H9 (cell line): Measurements from ENCODE around the gene COX8C. TPM values are rescaled to one million over a fixed set of nuclear protein-coding genes. Genes with fewer than 3 reads are reported as not detected.

ENCODE experiments used
- DNase-seq: peaks from one replicate; pipeline ENCODE4 v3.0.0-alpha.2; 2017
- H2AFZ ChIP-seq: one replicate; pipeline ENCODE4 v1.6.1; 2013; ENCODE audit warnings: mild to moderate bottlenecking, low read length, control low read depth, moderate library complexity
- H2AK5ac ChIP-seq: 2 replicates; pipeline ENCODE4 v1.6.1; 2013; ENCODE audit warnings: low read length, control low read depth, mixed read lengths; ENCODE audit not compliant: insufficient read length
- H2BK120ac ChIP-seq: one replicate; pipeline ENCODE4 v1.6.1; 2013; ENCODE audit warnings: low read depth, mild to moderate bottlenecking, low read length, control low read depth, inconsistent platforms; ENCODE audit not compliant: poor library complexity, severe bottlenecking
- H2BK12ac ChIP-seq: 2 replicates; pipeline ENCODE4 v1.6.1; 2013; ENCODE audit warnings: low read length, control low read depth, mixed read lengths, low read depth; ENCODE audit not compliant: insufficient read length
- H2BK15ac ChIP-seq: 2 replicates; pipeline ENCODE4 v1.6.1; 2013; ENCODE audit warnings: low read depth, low read length, control low read depth
- H2BK20ac ChIP-seq: one replicate; pipeline ENCODE4 v1.6.1; 2013; ENCODE audit warnings: low read depth, mild to moderate bottlenecking, low read length, control low read depth, inconsistent platforms; ENCODE audit not compliant: poor library complexity, severe bottlenecking
- H2BK5ac ChIP-seq: 2 replicates; pipeline ENCODE4 v1.6.1; 2013; ENCODE audit warnings: low read length, control low read depth, mixed read lengths; ENCODE audit not compliant: insufficient read length
- H3K14ac ChIP-seq: 2 replicates; pipeline ENCODE4 v1.6.1; 2013; ENCODE audit warnings: low read length, control low read depth; ENCODE audit not compliant: insufficient read depth
- H3K18ac ChIP-seq: 2 replicates; pipeline ENCODE4 v1.6.1; 2013; ENCODE audit warnings: low read depth, mild to moderate bottlenecking, mixed read lengths, low read length, control low read depth; ENCODE audit not compliant: insufficient read length
- H3K23ac ChIP-seq: 2 replicates; pipeline ENCODE4 v1.6.1; 2013; ENCODE audit warnings: low read length, control low read depth, mixed read lengths, low read depth; ENCODE audit not compliant: insufficient read length
- H3K23me2 ChIP-seq: 2 replicates; pipeline ENCODE4 v1.6.1; 2013; ENCODE audit warnings: low read depth, mild to moderate bottlenecking, mixed read lengths, low read length, control low read depth; ENCODE audit not compliant: insufficient read length, poor library complexity, severe bottlenecking
- H3K27ac ChIP-seq: 2 replicates; pipeline ENCODE4 v1.5.1; 2013; ENCODE audit warnings: low read length, control low read depth, mixed read lengths, low read depth; ENCODE audit not compliant: insufficient read length
- H3K27me3 ChIP-seq: 2 replicates; pipeline ENCODE4 v1.6.1; 2013; ENCODE audit warnings: low read length, control low read depth, inconsistent platforms; ENCODE audit not compliant: insufficient read depth
- H3K4ac ChIP-seq: 2 replicates; pipeline ENCODE4 v1.6.1; 2013; ENCODE audit warnings: low read depth, mild to moderate bottlenecking, control low read depth, inconsistent platforms, low read length, moderate library complexity
- H3K4me1 ChIP-seq: 2 replicates; pipeline ENCODE4 v1.6.1; 2013; ENCODE audit warnings: low read length, control low read depth, inconsistent platforms; ENCODE audit not compliant: insufficient read depth
- H3K4me2 ChIP-seq: 2 replicates; pipeline ENCODE4 v1.6.1; 2013; ENCODE audit warnings: low read length, control low read depth, mixed read lengths; ENCODE audit not compliant: insufficient read length, insufficient read depth
- H3K56ac ChIP-seq: 2 replicates; pipeline ENCODE4 v1.6.1; 2013; ENCODE audit warnings: low read depth, mild to moderate bottlenecking, mixed read lengths, low read length, control low read depth; ENCODE audit not compliant: insufficient read length
- H3K79me1 ChIP-seq: 2 replicates; pipeline ENCODE4 v1.6.1; 2013; ENCODE audit warnings: low read depth, mild to moderate bottlenecking, moderate library complexity, low read length, control low read depth, inconsistent platforms; ENCODE audit not compliant: insufficient read depth, poor library complexity, severe bottlenecking
- H3K79me2 ChIP-seq: 2 replicates; pipeline ENCODE4 v1.6.1; 2013; ENCODE audit warnings: low read length, control low read depth, inconsistent platforms; ENCODE audit not compliant: insufficient read depth
- H3K9ac ChIP-seq: 2 replicates; pipeline ENCODE4 v1.6.1; 2013; ENCODE audit warnings: low read length, control low read depth, mixed read lengths; ENCODE audit not compliant: insufficient read length; ENCODE audit errors: extremely low read depth
- H3K9me3 ChIP-seq: one replicate; pipeline ENCODE4 v1.6.1; 2013; ENCODE audit warnings: low read depth, low read length, inconsistent platforms; ENCODE audit not compliant: control insufficient read depth
- H3T11ph ChIP-seq: one replicate; pipeline ENCODE4 v1.6.1; 2013; ENCODE audit warnings: mild to moderate bottlenecking, low read length, control low read depth, inconsistent platforms
- H4K20me1 ChIP-seq: one replicate; pipeline ENCODE4 v1.6.1; 2013; ENCODE audit not compliant: control insufficient read depth, insufficient read length, insufficient read depth
- H4K5ac ChIP-seq: 2 replicates; pipeline ENCODE4 v1.6.1; 2013; ENCODE audit warnings: low read depth, mild to moderate bottlenecking, mixed read lengths, low read length, control low read depth; ENCODE audit not compliant: insufficient read length
- H4K8ac ChIP-seq: replicated peaks from 2 replicates; pipeline ENCODE4 v1.6.1; 2013; ENCODE audit warnings: low read length, control low read depth, mixed read lengths, low read depth; ENCODE audit not compliant: insufficient read length
- H4K91ac ChIP-seq: 2 replicates; pipeline ENCODE4 v1.6.1; 2013; ENCODE audit warnings: low read depth, mild to moderate bottlenecking, moderate library complexity, mixed read lengths, low read length, control low read depth; ENCODE audit not compliant: insufficient read length
- H3K27ac Mint-ChIP-seq, 3 experiments: 2 replicates in 2 of 3; 3 replicates in 1 of 3; pipeline ENCODE4 v1.8.0; 2020 to 2021; ENCODE audit warnings: mixed read lengths in 3 of 3, mild to moderate bottlenecking in 1 of 3, moderate library complexity in 1 of 3
- H3K27me3 Mint-ChIP-seq: 2 replicates; pipeline ENCODE4 v1.8.0; 2021; ENCODE audit warnings: low read depth, mild to moderate bottlenecking, moderate library complexity, mixed read lengths
- H3K36me3 Mint-ChIP-seq, 3 experiments: 2 replicates in 2 of 3; 3 replicates in 1 of 3; pipeline ENCODE4 v1.8.0; 2020 to 2021; ENCODE audit warnings: low read depth in 3 of 3, mixed read lengths in 3 of 3; ENCODE audit not compliant: insufficient read depth in 1 of 3
- H3K4me1 Mint-ChIP-seq, 2 experiments: 2 replicates each; pipeline ENCODE4 v1.8.0; 2020; ENCODE audit warnings: mixed read lengths in 2 of 2
- H3K4me3 Mint-ChIP-seq, 2 experiments: 2 replicates in 1 of 2; 3 replicates in 1 of 2; pipeline ENCODE4 v1.8.0; 2020 to 2021; ENCODE audit warnings: mild to moderate bottlenecking in 2 of 2, mixed read lengths in 2 of 2, moderate library complexity in 1 of 2
- H3K9me3 Mint-ChIP-seq, 2 experiments: 2 replicates in 1 of 2; 3 replicates in 1 of 2; pipeline ENCODE4 v1.8.0; 2020; ENCODE audit warnings: mild to moderate bottlenecking in 2 of 2, mixed read lengths in 2 of 2, moderate library complexity in 1 of 2
- CTCF ChIP-seq: fragments of 200-600 bp; sonication (generic); conservative IDR thresholded peaks from 3 replicates; pipeline ENCODE4 v1.8.0; 2021; ENCODE audit warnings: antibody characterized with exemption, mild to moderate bottlenecking
- WGBS: extraction: QIAGEN DNeasy Blood & Tissue Kit; methylation state at CpG from one replicate; pipeline ENCODE4 v1.1.7; 2013; ENCODE audit warnings: missing lambda C conversion rate, low lambda C conversion rate, mixed read lengths; ENCODE audit not compliant: insufficient read length; ENCODE audit errors: extremely low coverage; 5-methylcytosine and 5-hydroxymethylcytosine counted together
- total RNA-seq: library from RNA; stranded (reverse); gene quantifications from 2 replicates; pipeline ENCODE4 v1.2.1, GENCODE V29; 2021

The COX8C gene
- total RNA-seq, 1 experiment from 2014 or later = not detected

- no peak for TF ChIP-seq CTCF
- no peak overlapping the region for H2BK120ac ChIP-seq
- H3K23ac ChIP-seq = no peak overlapping the region
- peaks cover 2% of the 10 kb centered on the region for H3K23me2 ChIP-seq
- no peak overlapping the region for H3K18ac ChIP-seq
- no peak overlapping the region for H3T11ph ChIP-seq
- DNase-seq = no peak
- H3K4me1 ChIP-seq = peaks cover 2% of the 10 kb centered on the region; the same call in 1 of the 2 replicates
- peaks cover 0 to 8% (median 0%) of the 10 kb centered on the region in 3 experiments; a peak in 3 of 7 replicates for H3K36me3 Mint-ChIP-seq
- H3K4ac ChIP-seq = no peak overlapping the region
- no peak overlapping the region for H3K4me2 ChIP-seq
- H2BK5ac ChIP-seq = no peak overlapping the region
- H3K79me2 ChIP-seq = peaks cover 14% of the 10 kb centered on the region; the same call in 1 of the 2 replicates
- H3K27ac ChIP-seq = no peak overlapping the region
- H4K20me1 ChIP-seq = no peaks in the 10 kb centered on the region
- no peaks in the 10 kb centered on the region for H3K9me3 Mint-ChIP-seq
- no peak overlapping the region for H3K4me3 Mint-ChIP-seq
- no peak overlapping the region for H3K27ac Mint-ChIP-seq
- H3K9me3 ChIP-seq = no peaks in the 10 kb centered on the region
- no peak overlapping the region for H2BK12ac ChIP-seq
- H4K91ac ChIP-seq = no peak overlapping the region
- H3K56ac ChIP-seq = no peak overlapping the region
- no peak overlapping the region for H2AFZ ChIP-seq
- no peak overlapping the region for H4K5ac ChIP-seq
- peaks cover 10% of the 10 kb centered on the region for H3K79me1 ChIP-seq
- H2BK15ac ChIP-seq = no peak overlapping the region
- H3K9ac ChIP-seq = no peak overlapping the region
- no peak overlapping the region for H2AK5ac ChIP-seq
- H3K27me3 ChIP-seq = no peaks in the 10 kb centered on the region
- no peak overlapping the region for H2BK20ac ChIP-seq
- no CpG with 5 or more reads among the region's 5 CpGs for WGBS
- no peaks in the 10 kb centered on the region for H3K27me3 Mint-ChIP-seq
- no peak overlapping the region for H3K14ac ChIP-seq
- H4K8ac ChIP-seq = no peak overlapping the region
- peaks cover 18 to 24% of the 10 kb centered on the region in 2 experiments for H3K4me1 Mint-ChIP-seq
These were observed 23.9 kb upstream of the COX8C start for GRCh38 chr14:93322929-93323599.
